ENCODE measurements around the gene SLC9A9. TPM values are rescaled to one million over a fixed set of nuclear protein-coding genes. Genes with fewer than 3 reads are reported as not detected.

The SLC9A9 gene
- polyA plus RNA-seq, 1 donor (not counting 4 experiments of a cell fraction or from before 2014, with no cell fraction given): 5.2 TPM

DNA sequence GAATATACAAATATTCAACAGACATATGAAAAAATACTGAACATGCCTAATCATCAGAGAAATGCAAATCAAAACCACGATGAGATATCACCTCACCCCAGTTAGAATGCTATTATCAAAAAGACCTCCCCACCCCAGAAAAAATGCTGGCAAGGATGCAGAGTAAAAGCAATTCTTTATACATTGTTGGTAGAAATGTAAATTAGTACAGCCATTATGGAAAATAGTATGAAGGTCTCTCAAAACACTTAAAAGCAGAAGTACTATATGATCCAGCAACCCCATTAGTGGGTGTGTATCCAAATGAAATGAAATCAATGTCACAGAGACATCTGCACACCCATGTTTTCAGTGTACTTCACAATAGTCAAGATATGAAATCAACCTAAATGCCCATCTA lies 420.0 kb downstream of the SLC9A9 start:
- H3K9me3 ChIP-seq (ENCODE audit: control insufficient read depth, low read depth, low read length): no peaks in the 10 kb centered on the region
- H3K27me3 ChIP-seq (ENCODE audit: control insufficient read depth, extremely low read depth, insufficient read depth, low read length): no peaks in the 10 kb centered on the region
- no peaks in the 10 kb centered on the region for H3K9me1 ChIP-seq (ENCODE audit: control insufficient read depth, extremely low read depth, insufficient read depth, low read length)
- no peaks in the 10 kb centered on the region for H4K20me1 ChIP-seq (ENCODE audit: control insufficient read depth, extremely low read depth, insufficient read depth, low read length)
- H3K4me2 ChIP-seq (ENCODE audit: control insufficient read depth, extremely low read depth, insufficient read depth, low read depth, low read length): no peak overlapping the region
- no peaks in the 10 kb centered on the region for H3K4me1 ChIP-seq (ENCODE audit: control insufficient read depth, extremely low read depth, insufficient read depth, low read length)
- H3K27ac ChIP-seq (ENCODE audit: control insufficient read depth, insufficient read depth, low read length): no peak overlapping the region
- no peak overlapping the region for H3K4me3 ChIP-seq (ENCODE audit: control insufficient read depth in 2 of 3, extremely low read depth in 1 of 3, insufficient read depth in 2 of 3, low read depth in 1 of 3, low read length in 3 of 3)
- H3K79me2 ChIP-seq (ENCODE audit: control insufficient read depth, insufficient read depth, low read length): no peaks in the 10 kb centered on the region
- DNase-seq (ENCODE audit: low read depth, low spot score) (no peak), FAIRE-seq (no peak)
- no peak overlapping the region for H2AFZ ChIP-seq (ENCODE audit: control insufficient read depth, low read length)
- no peaks in the 10 kb centered on the region for H3K36me3 ChIP-seq (ENCODE audit: control insufficient read depth in 2 of 2, extremely low read depth in 1 of 2, insufficient read depth in 2 of 2, low read length in 2 of 2)
- no peak overlapping the region for H3K9ac ChIP-seq (ENCODE audit: control insufficient read depth, extremely low read depth, insufficient read depth, low read length)
- dilution Hi-C loops (cut with MboI; ENCODE audit: extremely low pct_ligation_motif_present, low sequenced_read_pairs): no loop called here
- no peak for TF ChIP-seq EZH2 (IDR thresholded peaks at IDR 0.05; ENCODE audit: low read length)
- no peak for TF ChIP-seq CTCF (optimal IDR thresholded peaks at IDR 0.05 in 1 of 3, IDR thresholded peaks at IDR 0.05 in 1 of 3, conservative IDR thresholded peaks at IDR 0.05 in 1 of 3; ENCODE audit: extremely low read depth in 1 of 3, insufficient read depth in 2 of 3, low read length in 3 of 3)

GRCh38 chr3:143427631-143428030 lies 420.6 kb downstream of the SLC9A9 start:
- Histone ChIP-seq H3K27ac (ENCODE audit: control insufficient read depth, insufficient read depth, low read length) (no peak overlapping the region), H3K4me1 (ENCODE audit: control insufficient read depth, extremely low read depth, insufficient read depth, low read length) (no peaks in the 10 kb centered on the region), H3K36me3 (ENCODE audit: control insufficient read depth in 2 of 2, extremely low read depth in 1 of 2, insufficient read depth in 2 of 2, low read length in 2 of 2) (no peaks in the 10 kb centered on the region), H3K9me3 (ENCODE audit: control insufficient read depth, low read depth, low read length) (no peaks in the 10 kb centered on the region), H3K4me2 (ENCODE audit: control insufficient read depth, extremely low read depth, insufficient read depth, low read depth, low read length) (no peak overlapping the region), H3K9ac (ENCODE audit: control insufficient read depth, extremely low read depth, insufficient read depth, low read length) (no peak overlapping the region), H3K27me3 (ENCODE audit: control insufficient read depth, extremely low read depth, insufficient read depth, low read length) (no peaks in the 10 kb centered on the region), H4K20me1 (ENCODE audit: control insufficient read depth, extremely low read depth, insufficient read depth, low read length) (no peaks in the 10 kb centered on the region), H2AFZ (ENCODE audit: control insufficient read depth, low read length) (no peak overlapping the region), H3K9me1 (ENCODE audit: control insufficient read depth, extremely low read depth, insufficient read depth, low read length) (no peaks in the 10 kb centered on the region), H3K79me2 (ENCODE audit: control insufficient read depth, insufficient read depth, low read length) (no peaks in the 10 kb centered on the region), H3K4me3 (ENCODE audit: control insufficient read depth in 2 of 3, extremely low read depth in 1 of 3, insufficient read depth in 2 of 3, low read depth in 1 of 3, low read length in 3 of 3) (no peak overlapping the region)
- TF ChIP-seq EZH2 (IDR thresholded peaks at IDR 0.05; ENCODE audit: low read length) (no peak), CTCF (optimal IDR thresholded peaks at IDR 0.05 in 1 of 3, IDR thresholded peaks at IDR 0.05 in 1 of 3, conservative IDR thresholded peaks at IDR 0.05 in 1 of 3; ENCODE audit: extremely low read depth in 1 of 3, insufficient read depth in 2 of 3, low read length in 3 of 3) (no peak)
- dilution Hi-C loops (cut with MboI; ENCODE audit: extremely low pct_ligation_motif_present, low sequenced_read_pairs): no loop called here
- DNase-seq (ENCODE audit: low read depth, low spot score): no peak
- FAIRE-seq: no peak

All from keratinocyte (primary cell).